ENCODE measurements around the gene C3. TPM values are rescaled to one million over a fixed set of nuclear protein-coding genes. Genes with fewer than 3 reads are reported as not detected.

The C3 gene
- total and polyA plus RNA-seq, 8 donors = 67.7 to 3,753 (median 596) TPM

DNA sequence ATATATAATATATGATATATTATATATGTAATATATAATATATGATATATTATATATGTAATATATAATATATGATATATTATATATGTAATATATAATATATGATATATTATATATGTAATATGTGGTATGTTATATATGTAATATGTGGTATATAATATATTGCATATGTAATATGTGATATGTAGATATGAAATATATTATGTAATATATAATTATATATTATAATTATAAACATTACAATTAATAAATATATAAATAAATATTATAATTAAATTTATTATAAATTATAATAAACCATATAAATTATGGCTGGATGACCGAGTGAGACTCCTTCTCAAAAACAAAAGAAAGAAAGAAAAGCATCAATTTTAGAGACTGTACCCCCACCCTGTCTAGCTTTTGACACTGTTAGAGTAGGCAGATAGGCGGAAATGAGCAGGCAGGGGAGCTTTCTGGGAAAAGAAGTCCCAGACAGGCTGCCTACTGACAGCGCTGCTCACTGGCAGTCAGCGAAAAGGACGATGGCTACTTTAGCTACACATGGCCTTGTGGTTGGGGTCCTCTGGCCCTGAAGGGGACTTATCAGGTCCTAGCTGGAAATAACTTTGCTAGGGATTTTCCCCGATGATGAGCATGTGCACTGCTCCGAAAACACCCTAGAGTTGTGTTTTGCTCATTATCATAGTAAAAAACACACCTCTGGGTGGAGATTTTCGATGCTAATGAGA is 19.7 kb downstream of the C3 start:
- no peaks in the 10 kb centered on the region for H3K9me3 ChIP-seq
- no peaks in the 10 kb centered on the region for H3K27me3 ChIP-seq
- H3K4me3 ChIP-seq = no peak overlapping the region
- TF ChIP-seq, protein P1, sequence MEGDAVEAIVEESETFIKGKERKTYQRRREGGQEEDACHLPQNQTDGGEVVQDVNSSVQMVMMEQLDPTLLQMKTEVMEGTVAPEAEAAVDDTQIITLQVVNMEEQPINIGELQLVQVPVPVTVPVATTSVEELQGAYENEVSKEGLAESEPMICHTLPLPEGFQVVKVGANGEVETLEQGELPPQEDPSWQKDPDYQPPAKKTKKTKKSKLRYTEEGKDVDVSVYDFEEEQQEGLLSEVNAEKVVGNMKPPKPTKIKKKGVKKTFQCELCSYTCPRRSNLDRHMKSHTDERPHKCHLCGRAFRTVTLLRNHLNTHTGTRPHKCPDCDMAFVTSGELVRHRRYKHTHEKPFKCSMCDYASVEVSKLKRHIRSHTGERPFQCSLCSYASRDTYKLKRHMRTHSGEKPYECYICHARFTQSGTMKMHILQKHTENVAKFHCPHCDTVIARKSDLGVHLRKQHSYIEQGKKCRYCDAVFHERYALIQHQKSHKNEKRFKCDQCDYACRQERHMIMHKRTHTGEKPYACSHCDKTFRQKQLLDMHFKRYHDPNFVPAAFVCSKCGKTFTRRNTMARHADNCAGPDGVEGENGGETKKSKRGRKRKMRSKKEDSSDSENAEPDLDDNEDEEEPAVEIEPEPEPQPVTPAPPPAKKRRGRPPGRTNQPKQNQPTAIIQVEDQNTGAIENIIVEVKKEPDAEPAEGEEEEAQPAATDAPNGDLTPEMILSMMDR (IDR thresholded peaks at IDR 0.05) = no peak
- FAIRE-seq = peak; percentile 99
- intact Hi-C loops (cut with DNase I) = no loop called here
- no peaks in the 10 kb centered on the region for H3K4me1 ChIP-seq
- WGBS, 2 donors = 75 to 85% methylated on average over 8 of the region's 8 CpGs
- peaks cover 0 to 3% (median 0%) of the 10 kb centered on the region in 3 donors for H3K36me3 ChIP-seq
- H3K27ac ChIP-seq = no peak overlapping the region
- ATAC-seq = peak in 1 of 4 donors; percentile 20
- DNase-seq = no peak

DNA sequence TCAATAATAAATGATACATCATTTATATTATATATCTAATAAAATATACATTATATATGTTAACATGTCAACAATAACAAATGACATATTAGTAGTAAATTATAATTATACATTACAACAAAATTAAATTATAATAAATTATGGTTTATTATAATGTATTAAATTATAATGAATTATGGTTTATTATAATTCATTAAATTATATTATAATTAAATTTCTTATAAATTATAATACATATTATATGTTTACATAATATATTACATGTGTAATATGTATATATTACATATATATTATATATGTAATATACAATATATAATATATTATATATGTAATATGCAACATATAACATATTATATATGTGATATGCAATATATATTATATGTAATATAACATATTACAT is 20.5 kb downstream of the C3 start:
- H3K4me3 ChIP-seq = no peak overlapping the region
- ATAC-seq (no peak), FAIRE-seq (peak; percentile 99), DNase-seq (no peak)
- no peak overlapping the region for H3K27ac ChIP-seq
- intact Hi-C loops (cut with DNase I) = no loop called here
- H3K27me3 ChIP-seq = no peaks in the 10 kb centered on the region
- no peaks in the 10 kb centered on the region for H3K9me3 ChIP-seq
- TF ChIP-seq, protein P1 (IDR thresholded peaks at IDR 0.05) = no peak
- H3K36me3 ChIP-seq = peaks cover 0 to 3% (median 0%) of the 10 kb centered on the region in 3 donors
- no peaks in the 10 kb centered on the region for H3K4me1 ChIP-seq

DNA sequence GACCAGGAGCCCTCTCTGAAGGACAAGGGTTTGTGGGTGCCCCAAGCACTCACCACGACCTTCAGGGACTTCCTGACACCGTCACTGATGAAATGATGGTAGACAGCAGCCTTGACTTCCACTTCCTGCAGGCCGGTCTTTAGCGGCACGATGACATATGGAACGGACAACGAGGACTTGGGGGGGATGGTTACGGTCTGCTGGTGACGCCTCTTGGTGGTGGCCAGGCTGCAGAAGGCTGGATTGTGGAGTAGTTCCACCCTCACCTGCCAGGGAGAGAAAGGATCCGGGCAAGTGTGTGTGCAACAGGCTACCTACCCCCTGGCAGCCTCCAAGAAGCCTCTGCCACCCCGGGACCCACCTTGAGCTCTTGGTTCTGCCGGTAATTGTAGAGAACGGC is 23.2 kb downstream of the C3 start:
- H3K4me3 ChIP-seq = no peak overlapping the region
- DNase-seq = no peak
- H3K36me3 ChIP-seq = peaks cover 0 to 2% (median 0%) of the 10 kb centered on the region in 3 donors
- H3K9me3 ChIP-seq = no peaks in the 10 kb centered on the region
- ATAC-seq = no peak
- no peak overlapping the region for H3K27ac ChIP-seq
- no peaks in the 10 kb centered on the region for H3K27me3 ChIP-seq
- TF ChIP-seq, protein P1 (IDR thresholded peaks at IDR 0.05) = no peak
- FAIRE-seq = no peak
- intact Hi-C loops (cut with DNase I) = no loop called here
- 75 to 77% methylated on average over 13 of the region's 13 CpGs for WGBS, 2 donors
- no peaks in the 10 kb centered on the region for H3K4me1 ChIP-seq

DNA sequence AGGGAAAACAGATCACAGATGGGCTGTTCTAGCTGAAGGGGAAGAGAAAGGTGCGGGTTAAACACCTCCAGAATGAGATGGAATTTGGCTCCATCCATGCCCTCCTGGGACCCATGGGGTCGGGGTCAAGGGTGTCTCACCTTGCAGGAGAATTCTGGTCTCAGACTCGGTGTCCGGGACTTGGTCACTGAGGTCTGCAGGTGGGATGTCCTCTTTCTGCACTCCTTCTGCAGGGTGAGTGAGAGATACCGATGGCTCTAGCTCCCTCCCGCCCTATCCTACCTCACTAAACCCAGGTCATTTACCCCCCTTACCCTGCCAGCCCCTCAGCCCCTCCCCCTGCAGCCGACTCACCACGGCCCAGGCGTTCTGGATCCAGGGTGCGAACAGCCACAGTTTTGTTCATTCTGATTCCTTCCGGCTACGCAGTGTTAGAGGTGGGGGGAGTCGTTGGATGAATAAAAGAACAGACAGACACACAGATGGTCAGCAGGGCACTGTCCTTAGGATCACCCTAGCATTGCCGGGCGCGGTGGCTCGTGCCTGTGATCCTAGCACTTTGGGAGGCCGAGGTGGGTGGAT is 24.1 kb downstream of the C3 start:
- H3K36me3 ChIP-seq = no peaks in the 10 kb centered on the region
- no peak overlapping the region for H3K4me3 ChIP-seq

More for the DNA sequence above, 24.1 kb downstream of the C3 start:
- no peaks in the 10 kb centered on the region for H3K9me3 ChIP-seq
- no peak for ATAC-seq
- FAIRE-seq = no peak
- intact Hi-C loops (cut with DNase I) = no loop called here
- no peaks in the 10 kb centered on the region for H3K4me1 ChIP-seq
- TF ChIP-seq, protein P1 (IDR thresholded peaks at IDR 0.05) = no peak
- no peak overlapping the region for H3K27ac ChIP-seq
- H3K27me3 ChIP-seq = no peaks in the 10 kb centered on the region
- no peak for DNase-seq
- 66 to 83% methylated on average over 18 of the region's 18 CpGs for WGBS, 2 donors

All from pancreas (tissue), 10 donors.